IPS-11a (cell line): ENCODE data around the gene HMGB1.

Source experiments
- H3K4me3 ChIP-seq: one replicate; pipeline ENCODE4 v1.5.1; 2013; ENCODE audit warnings: low read depth, low read length, control low read depth

HMGB1 gene

DNA sequence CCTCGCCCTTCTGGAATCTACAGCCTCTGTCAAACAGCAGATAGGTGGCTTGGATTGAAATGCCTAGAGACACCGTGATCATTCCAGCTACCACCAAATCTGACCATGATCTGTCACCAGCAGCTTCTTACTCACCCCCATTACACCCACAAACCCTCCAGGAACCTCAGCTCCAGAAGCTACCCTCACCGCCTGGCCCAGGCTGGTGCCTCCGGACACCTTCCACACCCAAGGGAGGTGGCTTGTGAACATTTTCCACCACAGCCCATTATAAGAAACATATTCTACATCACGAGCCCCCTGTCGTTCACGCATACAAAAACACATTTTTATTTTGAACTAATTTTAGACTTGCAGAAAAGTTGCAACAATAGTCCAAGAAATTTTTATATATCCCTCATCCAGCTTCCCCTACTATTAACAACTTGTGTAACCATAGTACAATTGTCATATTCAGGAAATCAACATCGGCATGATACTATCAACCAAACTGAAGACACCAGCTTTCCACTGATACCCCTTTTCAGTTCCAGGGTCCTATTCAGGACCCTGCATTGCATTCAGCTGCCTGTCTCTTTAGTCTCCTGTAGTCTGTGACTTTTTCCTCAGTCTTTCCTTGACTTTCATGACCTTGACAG is 58.8 kb downstream of the HMGB1 start:
- H3K4me3 ChIP-seq = no peak overlapping the region
